Brain microvascular endothelial cell (primary cell): ENCODE data around the gene CDC42.
A peak's percentile ranks its signal among the peaks of the same experiment; 100 is the strongest.

Source experiments
- DNase-seq: peaks from one replicate; pipeline ENCODE4 v3.0.0-alpha.2; 2020
- H3K27ac ChIP-seq: fragments of 250-450 bp; sonication (Bioruptor Pico); 2 replicates; pipeline ENCODE4 v1.5.1; 2020; ENCODE audit warnings: mild to moderate bottlenecking, moderate library complexity
- H3K27me3 ChIP-seq: fragments of 250-450 bp; sonication (Bioruptor Pico); replicated peaks from 2 replicates; pipeline ENCODE4 v1.5.1; 2020; ENCODE audit warnings: mild to moderate bottlenecking
- H3K36me3 ChIP-seq: fragments of 250-450 bp; sonication (Bioruptor Pico); replicated peaks from 2 replicates; pipeline ENCODE4 v1.5.1; 2020; ENCODE audit warnings: mild to moderate bottlenecking
- H3K4me3 ChIP-seq: 2 replicates; pipeline ENCODE4 v1.5.1; 2011; ENCODE audit warnings: low read depth, mild to moderate bottlenecking, control low read depth, low read length, moderate library complexity
- CTCF ChIP-seq: IDR thresholded peaks from 2 replicates; pipeline ENCODE4 v1.5.1; 2011; ENCODE audit warnings: low read depth, mild to moderate bottlenecking, moderate library complexity, low read length, control low read depth, inconsistent platforms; ENCODE audit errors: missing control alignments
- in situ Hi-C: cut with HindIII; loops from 2 replicates; pipeline ENCODE4 v1.10.0; 2017; ENCODE audit warnings: low sequenced_read_pairs, low pct_ligation_motif_present

CDC42 gene

GRCh38 chr1:22039594-22040285 is 12.8 kb upstream of the CDC42 start:
- DNase-seq = no peak
- no peak overlapping the region for H3K27ac ChIP-seq
- no peaks in the 10 kb centered on the region for H3K36me3 ChIP-seq
- H3K4me3 ChIP-seq = no peak overlapping the region
- in situ Hi-C loops = no loop called here
- no peaks in the 10 kb centered on the region for H3K27me3 ChIP-seq
- no peak for TF ChIP-seq CTCF

GRCh38 chr1:22040286-22040623 is 12.3 kb upstream of the CDC42 start:
- Histone ChIP-seq H3K36me3 (no peaks in the 10 kb centered on the region), H3K4me3 (no peak overlapping the region), H3K27ac (no peak overlapping the region), H3K27me3 (no peaks in the 10 kb centered on the region)
- no peak for DNase-seq
- in situ Hi-C loops = no loop called here
- TF ChIP-seq CTCF = no peak

- no peak for DNase-seq
- no peak overlapping the region for H3K27ac ChIP-seq
- H3K27me3 ChIP-seq = no peaks in the 10 kb centered on the region
- H3K4me3 ChIP-seq = no peak overlapping the region
- no peak for TF ChIP-seq CTCF
- no peaks in the 10 kb centered on the region for H3K36me3 ChIP-seq
- in situ Hi-C loops = no loop called here
Observed at GRCh38 chr1:22041505-22041904, 11.0 kb upstream of the CDC42 start.

- no peak overlapping the region for H3K27ac ChIP-seq
- DNase-seq = no peak
- in situ Hi-C loops = no loop called here
- TF ChIP-seq CTCF = no peak
- no peak overlapping the region for H3K4me3 ChIP-seq
- H3K36me3 ChIP-seq = no peaks in the 10 kb centered on the region
- no peaks in the 10 kb centered on the region for H3K27me3 ChIP-seq
Observed at GRCh38 chr1:22043198-22043769, 9.2 kb upstream of the CDC42 start.

- peak; percentile 51 for DNase-seq
- H3K27me3 ChIP-seq = no peaks in the 10 kb centered on the region
- H3K27ac ChIP-seq = peak overlapping the region; percentile 71
- no peak for TF ChIP-seq CTCF
- in situ Hi-C loops = no loop called here
- no peaks in the 10 kb centered on the region for H3K36me3 ChIP-seq
- H3K4me3 ChIP-seq = no peak overlapping the region
Observed at GRCh38 chr1:22044690-22045420, 7.7 kb upstream of the CDC42 start.
